Measurements from ENCODE around the gene SCMH1.
"Not testable (repeated sequence)": the region's sequence is repeated elsewhere in the genome, so short reads cannot be mapped to it uniquely, and the experiment has no call there.

SCMH1 gene

GRCh38 chr1:41249319-41249718 is 7.2 kb upstream of the SCMH1 start:
- DNase-seq (ENCODE audit: low read depth, low spot score) = no peak

- no peak for DNase-seq (ENCODE audit: low read depth, low spot score)
Measured at GRCh38 chr1:41246568-41246967, 4.5 kb upstream of the SCMH1 start.

GRCh38 chr1:41245659-41246058 is 3.6 kb upstream of the SCMH1 start:
- DNase-seq (ENCODE audit: low read depth, low spot score) = peak; percentile 42

GRCh38 chr1:41243079-41243385 is 926 bp upstream of the SCMH1 start:
- DNase-seq (ENCODE audit: low read depth, low spot score) = no peak

- DNase-seq (ENCODE audit: low read depth, low spot score) = no peak
Measured at GRCh38 chr1:41242342-41243078, 404 bp upstream of the SCMH1 start.

GRCh38 chr1:41241354-41241748 is 755 bp downstream of the SCMH1 start:
- DNase-seq (ENCODE audit: low read depth, low spot score) = peak; percentile 68

- peak; percentile 13 for DNase-seq (ENCODE audit: low read depth, low spot score)
Measured at GRCh38 chr1:41240781-41241353, 1.2 kb downstream of the SCMH1 start.

- peak; percentile 48 for DNase-seq (ENCODE audit: low read depth, low spot score)
Measured at GRCh38 chr1:41239988-41240610, 2.0 kb downstream of the SCMH1 start.

GRCh38 chr1:41238311-41238988 is 3.7 kb downstream of the SCMH1 start:
- peak; percentile 16 for DNase-seq (ENCODE audit: low read depth, low spot score)

- DNase-seq (ENCODE audit: low read depth, low spot score) = peak; percentile 60
Measured at GRCh38 chr1:41236781-41237180, 5.3 kb downstream of the SCMH1 start.

- no peak for DNase-seq (ENCODE audit: low read depth, low spot score)
Measured at GRCh38 chr1:41235893-41236292, 6.2 kb downstream of the SCMH1 start.

- no peak for DNase-seq (ENCODE audit: low read depth, low spot score)
Measured at GRCh38 chr1:41233708-41234107, 8.4 kb downstream of the SCMH1 start.

- DNase-seq (ENCODE audit: low read depth, low spot score) = no peak
Measured at GRCh38 chr1:41232305-41232704, 9.8 kb downstream of the SCMH1 start.

- DNase-seq (ENCODE audit: low read depth, low spot score) = no peak
Measured at GRCh38 chr1:41230656-41231055, 11.4 kb downstream of the SCMH1 start.

- not testable (repeated sequence) for DNase-seq (ENCODE audit: low read depth, low spot score)
Measured at GRCh38 chr1:41229219-41229618, 12.9 kb downstream of the SCMH1 start.

GRCh38 chr1:41226815-41227434 is 15.2 kb downstream of the SCMH1 start:
- DNase-seq (ENCODE audit: low read depth, low spot score) = no peak

GRCh38 chr1:41225495-41225894 is 16.6 kb downstream of the SCMH1 start:
- no peak for DNase-seq (ENCODE audit: low read depth, low spot score)

- DNase-seq (ENCODE audit: low read depth, low spot score) = peak; percentile 33
Measured at GRCh38 chr1:41222496-41222895, 19.6 kb downstream of the SCMH1 start.

- no peak for DNase-seq (ENCODE audit: low read depth, low spot score)
Measured at GRCh38 chr1:41221995-41222394, 20.1 kb downstream of the SCMH1 start.

- no peak for DNase-seq (ENCODE audit: low read depth, low spot score)
Measured at GRCh38 chr1:41218152-41218551, 24.0 kb downstream of the SCMH1 start.

GRCh38 chr1:41217441-41217840 is 24.7 kb downstream of the SCMH1 start:
- DNase-seq (ENCODE audit: low read depth, low spot score) = no peak

- no peak for DNase-seq (ENCODE audit: low read depth, low spot score)
Measured at GRCh38 chr1:41215623-41216022, 26.5 kb downstream of the SCMH1 start.
